GM12892 (cell line): ENCODE measurements around the gene MAPK8IP1.
A peak's percentile ranks its signal among the peaks of the same experiment; 100 is the strongest.

Source experiments
- DNase-seq: peaks from one replicate; pipeline ENCODE4 v3.0.0; 2011; ENCODE audit not compliant: insufficient read length
- FAIRE-seq: peaks from 2 replicates; lab custom pipeline; 2011; peaks lifted over from hg19 to GRCh38; lab: Jason Lieb, UNC
- POLR2A ChIP-seq: IDR thresholded peaks from 2 replicates; pipeline ENCODE4 v1.6.1; 2011; ENCODE audit warnings: low read depth, low read length, control low read depth
- POLR2AphosphoS5 ChIP-seq: IDR thresholded peaks from 2 replicates; pipeline ENCODE4 v1.6.1; 2011; ENCODE audit warnings: low read depth, low read length, control low read depth
- TAF1 ChIP-seq: IDR thresholded peaks from 2 replicates; pipeline ENCODE4 v1.6.1; 2011; ENCODE audit warnings: low read depth, mild to moderate bottlenecking, control low read depth, low read length, borderline replicate concordance

Gene MAPK8IP1

DNA sequence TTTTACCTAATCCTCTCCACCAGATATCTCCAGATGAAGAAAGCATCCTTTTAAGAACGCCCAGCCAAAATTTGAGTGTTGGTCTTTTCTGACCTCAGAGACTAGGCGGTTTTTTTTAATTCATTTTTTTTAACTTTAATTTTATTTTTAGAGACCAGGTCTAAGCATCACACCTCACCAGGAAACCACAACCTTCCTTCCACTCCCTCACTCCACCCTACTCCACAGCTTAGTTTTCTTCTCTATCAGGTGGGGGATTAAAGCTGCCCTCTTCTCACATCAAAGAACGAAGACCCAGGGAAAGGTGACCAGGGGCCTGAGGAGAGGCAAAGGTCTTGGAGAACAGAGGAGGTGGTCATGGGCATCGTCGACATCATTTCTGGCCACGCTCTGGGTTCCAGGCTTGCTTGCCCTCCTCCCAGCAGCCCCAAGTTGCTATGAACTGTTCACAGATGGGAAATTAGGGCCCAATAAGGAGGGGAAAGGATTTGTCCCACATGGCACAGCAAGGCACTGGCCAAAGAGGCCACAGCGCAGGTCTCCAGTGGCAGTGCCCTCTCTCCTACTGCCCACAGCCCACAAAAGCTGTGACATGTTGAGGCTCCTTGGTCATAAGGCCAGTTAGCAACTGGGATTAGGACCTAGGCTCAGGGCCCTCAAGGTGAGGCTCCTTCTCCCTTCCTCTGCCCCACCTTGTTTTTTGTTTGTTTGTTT lies 33.7 kb downstream of the MAPK8IP1 start:
- no peak for DNase-seq
- no peak for FAIRE-seq
- TF ChIP-seq TAF1, result no peak
- TF ChIP-seq POLR2A, result no peak
- no peak for TF ChIP-seq POLR2AphosphoS5

DNA sequence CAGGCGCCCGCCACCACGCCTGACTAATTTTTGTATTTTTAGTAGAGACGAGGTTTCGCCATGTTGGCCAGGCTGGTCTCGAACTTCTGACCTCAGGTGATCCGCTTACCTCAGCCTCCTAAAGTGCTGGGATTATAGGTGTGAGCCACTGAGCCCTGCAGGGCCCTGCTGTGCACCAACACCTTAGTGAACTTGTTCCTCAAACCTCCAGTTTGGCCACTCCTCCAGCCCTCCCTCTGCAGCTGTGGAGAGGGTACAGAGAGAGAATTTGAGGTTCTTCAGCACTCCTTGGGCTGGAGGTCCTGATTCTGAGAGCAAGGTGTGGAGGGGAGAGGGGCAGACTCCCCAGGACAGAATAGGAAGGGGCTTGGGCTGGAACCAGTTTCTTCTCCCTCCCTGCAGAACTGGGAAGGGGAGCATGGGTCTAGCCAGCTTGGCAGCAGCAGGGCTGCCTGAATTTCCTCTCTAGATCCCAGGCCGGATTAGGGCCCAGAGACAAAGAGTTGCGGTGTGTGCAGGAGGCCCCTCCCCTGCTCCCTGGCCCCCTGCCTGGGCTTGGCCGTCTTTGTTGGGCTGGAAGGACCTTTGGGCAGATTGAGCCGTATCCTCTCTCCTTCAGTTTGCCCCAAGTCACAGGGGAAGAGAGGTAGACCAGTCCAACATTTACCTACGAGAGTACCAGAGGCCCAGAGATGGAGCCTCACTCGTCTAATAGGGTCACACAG lies 34.5 kb downstream of the MAPK8IP1 start:
- DNase-seq (no peak), FAIRE-seq (no peak)
- TF ChIP-seq POLR2A (no peak), POLR2AphosphoS5 (no peak), TAF1 (no peak)

DNA sequence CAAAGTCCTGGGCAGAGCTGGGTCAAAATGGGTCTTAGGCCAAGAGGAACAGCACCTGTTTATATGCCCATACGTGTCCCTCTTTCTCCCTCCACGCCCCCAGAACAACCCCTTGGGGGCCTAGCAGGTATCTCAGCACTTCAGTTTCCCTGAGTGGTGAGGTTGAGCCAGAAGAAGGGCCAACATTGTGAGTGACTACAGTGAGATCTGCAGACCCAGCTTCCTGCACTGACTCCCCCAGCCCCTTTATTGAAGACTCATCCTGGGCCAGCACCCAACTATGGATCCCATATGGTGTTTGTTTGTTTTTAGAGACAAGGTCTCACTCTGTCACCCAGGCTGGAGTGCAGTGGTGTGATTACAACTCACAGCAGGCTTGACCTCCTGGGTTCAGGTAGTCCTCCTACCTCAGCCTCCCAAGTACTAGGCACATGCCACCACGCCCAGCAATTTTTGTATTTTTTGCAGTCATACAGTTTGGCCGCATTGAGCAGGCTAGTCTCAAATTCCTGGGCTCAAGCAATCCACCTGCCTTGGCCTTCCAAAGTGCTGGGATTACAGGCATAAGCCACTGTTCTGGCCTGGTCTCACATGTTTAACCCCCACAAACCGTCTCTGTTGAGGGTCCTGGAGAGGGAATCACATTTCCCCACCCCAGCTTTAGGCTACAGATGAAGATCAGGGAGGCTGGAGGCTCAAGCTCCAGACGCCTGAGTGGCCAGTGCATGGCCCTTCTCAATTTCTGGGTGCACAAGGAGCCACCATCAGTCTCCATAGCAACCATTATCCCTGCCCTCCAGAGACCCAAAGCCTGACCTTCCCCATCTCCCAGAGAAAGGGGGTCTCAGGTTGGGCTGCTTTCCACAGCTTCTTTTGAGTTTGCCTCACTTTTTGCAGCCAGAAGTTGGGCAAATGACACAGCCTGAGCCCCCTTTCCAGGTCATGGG lies 35.4 kb downstream of the MAPK8IP1 start:
- no peak for TF ChIP-seq POLR2A
- no peak for TF ChIP-seq TAF1
- no peak for TF ChIP-seq POLR2AphosphoS5
- DNase-seq (no peak), FAIRE-seq (no peak)

DNA sequence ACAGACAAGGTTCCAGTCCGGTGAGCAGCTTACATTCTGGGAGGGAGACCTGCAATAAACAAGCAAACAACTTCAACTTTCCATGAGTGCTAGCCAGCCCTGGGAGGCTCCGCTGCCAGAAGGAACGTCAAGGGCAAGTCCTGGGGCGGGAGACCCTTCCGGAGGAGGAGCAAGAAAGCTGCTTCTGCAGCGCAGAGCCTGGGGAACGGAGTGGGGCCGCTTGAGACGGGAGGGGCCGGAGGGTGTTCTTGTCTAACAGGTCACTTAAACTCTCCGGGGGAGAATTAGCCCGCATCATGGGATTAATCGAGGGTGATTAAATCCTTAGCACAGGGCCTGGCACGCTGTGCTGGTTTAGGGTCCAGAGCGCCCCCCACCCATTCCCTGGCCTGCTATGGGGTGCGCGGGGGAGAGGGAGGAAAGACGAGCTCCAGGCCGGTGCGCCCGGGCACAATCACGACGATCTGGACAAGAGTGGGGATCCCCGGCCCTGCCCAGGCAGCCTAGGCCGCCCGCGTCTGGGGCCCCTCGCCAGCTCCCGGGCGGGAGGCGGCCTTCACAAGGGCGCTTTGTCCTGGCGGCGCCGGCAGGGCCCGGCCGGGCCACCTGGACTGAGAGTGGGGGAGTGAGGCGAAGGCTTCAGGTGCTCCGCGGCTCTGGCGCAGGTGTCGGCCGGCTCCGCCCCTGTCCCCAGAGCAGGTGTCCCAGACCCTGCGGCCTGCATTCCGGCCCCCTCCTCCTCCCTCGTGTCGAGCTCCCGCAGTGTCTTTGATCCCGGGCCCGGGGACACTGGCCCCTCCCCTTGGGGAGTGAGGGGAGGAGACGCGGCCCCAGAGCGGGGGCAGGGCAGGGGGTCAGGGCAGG lies 36.3 kb downstream of the MAPK8IP1 start:
- TF ChIP-seq POLR2AphosphoS5 (no peak), POLR2A (no peak), TAF1 (no peak)
- DNase-seq, result peak; percentile 24
- no peak for FAIRE-seq

DNA sequence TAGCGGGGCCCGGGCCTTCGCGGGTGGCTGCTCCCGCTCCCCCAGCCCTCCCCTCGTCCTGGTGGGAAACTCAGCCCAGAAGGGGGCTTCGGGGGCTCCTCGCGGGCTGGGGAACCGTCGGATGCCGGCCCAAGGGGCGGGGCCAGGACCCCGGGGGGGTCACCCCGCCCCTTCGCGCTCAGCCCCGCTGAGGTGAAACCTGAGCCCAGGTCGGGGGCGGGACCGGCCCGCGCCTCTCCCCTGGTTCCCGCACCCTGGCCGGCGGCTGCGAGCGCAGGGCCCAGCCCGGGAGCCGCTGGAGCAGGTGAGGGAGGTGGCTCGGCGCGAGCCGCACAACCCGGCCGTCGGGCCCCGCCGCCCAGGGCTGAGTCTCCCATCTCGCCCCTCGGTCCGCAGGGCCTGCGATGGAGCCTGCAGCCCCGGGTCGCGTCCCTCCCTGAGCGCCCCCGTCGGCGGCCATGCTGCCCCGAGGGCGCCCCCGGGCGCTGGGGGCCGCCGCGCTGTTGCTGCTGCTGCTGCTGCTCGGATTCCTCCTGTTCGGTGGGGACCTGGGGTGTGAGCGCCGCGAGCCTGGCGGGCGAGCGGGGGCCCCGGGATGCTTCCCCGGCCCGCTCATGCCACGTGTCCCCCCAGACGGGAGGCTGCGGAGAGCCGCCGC lies 37.1 kb downstream of the MAPK8IP1 start, which contains the start of gene LARGE2:
LARGE2 (plus strand) TSS at position 232 of the 658 bp plus-strand sequence; CDS start at position 459, 227 bp downstream.
- DNase-seq (peak; percentile 39), FAIRE-seq (no peak)
- no peak for TF ChIP-seq TAF1
- TF ChIP-seq POLR2AphosphoS5, result no peak
- no peak for TF ChIP-seq POLR2A

DNA sequence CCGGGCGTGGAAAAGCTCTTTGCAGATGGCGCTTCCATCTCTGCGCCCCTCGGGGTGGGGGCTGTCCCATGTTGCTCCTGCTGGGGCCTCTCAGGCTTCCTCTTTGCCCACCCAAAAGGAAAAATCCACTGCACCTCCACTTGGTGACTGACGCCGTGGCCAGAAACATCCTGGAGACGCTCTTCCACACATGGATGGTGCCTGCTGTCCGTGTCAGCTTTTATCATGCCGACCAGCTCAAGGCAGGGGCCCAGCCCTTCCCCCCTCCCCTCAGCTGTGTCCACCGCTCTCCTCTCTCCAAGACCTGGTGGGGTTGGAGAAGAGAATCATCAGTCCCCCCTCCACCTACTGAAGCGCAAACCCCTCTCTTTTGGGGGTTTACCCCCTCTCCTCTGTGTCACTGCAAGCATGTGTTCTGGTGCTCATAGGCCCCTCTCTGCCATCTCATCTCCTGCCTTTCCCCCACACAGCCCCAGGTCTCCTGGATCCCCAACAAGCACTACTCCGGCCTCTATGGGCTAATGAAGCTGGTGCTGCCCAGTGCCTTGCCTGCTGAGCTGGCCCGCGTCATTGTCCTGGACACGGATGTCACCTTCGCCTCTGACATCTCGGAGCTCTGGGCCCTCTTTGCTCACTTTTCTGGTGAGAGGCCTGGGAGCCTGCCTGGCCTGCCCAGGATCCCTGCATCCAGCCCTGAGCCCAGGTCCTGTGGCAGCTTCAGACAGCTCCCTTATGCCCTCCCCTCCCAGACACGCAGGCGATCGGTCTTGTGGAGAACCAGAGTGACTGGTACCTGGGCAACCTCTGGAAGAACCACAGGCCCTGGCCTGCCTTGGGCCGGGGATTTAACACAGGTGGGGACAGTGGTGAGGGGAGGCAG lies 38.8 kb downstream of the MAPK8IP1 start:
- peak; percentile 27 for DNase-seq
- TF ChIP-seq POLR2AphosphoS5 (no peak), POLR2A (no peak), TAF1 (no peak)
- peak; percentile 5 for FAIRE-seq

DNA sequence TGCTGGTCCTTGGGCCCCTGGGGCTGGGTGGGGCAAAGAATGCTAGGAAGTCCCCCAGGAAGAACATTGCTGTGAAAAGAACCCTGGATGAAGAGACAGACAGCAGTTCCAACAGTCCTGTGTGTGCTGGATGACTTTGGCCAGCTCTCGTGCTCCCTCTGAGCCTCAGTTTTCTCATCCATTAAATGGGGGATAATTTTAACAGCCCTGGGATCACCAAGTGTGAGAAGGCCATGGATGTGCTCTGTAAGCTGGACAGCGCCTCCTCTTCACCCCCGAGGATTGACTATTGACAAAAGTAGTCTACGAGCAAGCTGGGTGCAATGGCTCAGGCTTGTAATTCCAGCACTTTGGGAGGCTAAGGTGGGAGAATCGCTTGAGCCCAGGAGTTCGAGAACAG lies 39.5 kb downstream of the MAPK8IP1 start:
- FAIRE-seq, result no peak
- no peak for DNase-seq
- TF ChIP-seq POLR2A (no peak), TAF1 (no peak), POLR2AphosphoS5 (no peak)

DNA sequence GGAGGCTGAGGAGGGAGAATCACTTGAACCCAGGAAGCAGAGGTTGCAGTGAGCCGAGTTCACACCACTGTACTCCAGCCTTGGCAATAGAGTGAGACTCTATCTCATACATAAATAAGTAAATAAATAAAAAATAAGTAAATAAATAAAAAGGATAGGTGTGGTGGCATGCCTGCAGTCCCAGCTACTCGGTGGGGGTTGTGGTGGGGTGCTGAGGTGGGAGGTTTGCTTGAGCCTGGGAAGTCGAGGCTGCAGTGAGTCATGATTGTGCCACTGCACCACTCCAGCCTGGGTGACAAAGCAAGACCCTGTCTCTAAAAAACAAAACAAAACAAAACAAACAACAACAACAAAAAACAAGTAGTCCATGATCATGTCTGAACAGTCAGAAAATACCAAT lies 40.1 kb downstream of the MAPK8IP1 start:
- FAIRE-seq (no peak), DNase-seq (no peak)
- TF ChIP-seq POLR2AphosphoS5 (no peak), TAF1 (no peak), POLR2A (no peak)

DNA sequence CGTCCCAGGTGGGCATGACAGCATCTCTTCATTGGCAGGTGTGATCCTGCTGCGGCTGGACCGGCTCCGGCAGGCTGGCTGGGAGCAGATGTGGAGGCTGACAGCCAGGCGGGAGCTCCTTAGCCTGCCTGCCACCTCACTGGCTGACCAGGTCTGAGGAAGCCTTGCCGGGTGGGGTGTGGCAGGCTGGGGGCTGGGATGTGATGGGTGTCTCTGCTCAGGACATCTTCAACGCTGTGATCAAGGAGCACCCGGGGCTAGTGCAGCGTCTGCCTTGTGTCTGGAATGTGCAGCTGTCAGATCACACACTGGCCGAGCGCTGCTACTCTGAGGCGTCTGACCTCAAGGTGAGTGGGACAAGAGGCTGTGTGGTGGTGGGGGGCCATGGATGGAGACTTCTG lies 40.5 kb downstream of the MAPK8IP1 start:
- DNase-seq (no peak), FAIRE-seq (no peak)
- no peak for TF ChIP-seq POLR2A
- TF ChIP-seq TAF1, result no peak
- no peak for TF ChIP-seq POLR2AphosphoS5
